HG03565 (cell line): ENCODE measurements around the gene SPATC1L.
"Not testable (repeated sequence)": the region's sequence is repeated elsewhere in the genome, so short reads cannot be mapped to it uniquely, and the experiment has no call there.

Experiments used
- ATAC-seq: cut with Tn5 transposase; IDR thresholded peaks from one replicate; pipeline ENCODE4 v1.9.1; 2021; ENCODE audit warnings: mild to moderate bottlenecking, moderate library complexity; ENCODE audit not compliant: unreplicated experiment

SPATC1L gene

GRCh38 chr21:46184625-46185555, 631 bp upstream of the SPATC1L start:
- no peak for ATAC-seq

- ATAC-seq, result not testable (repeated sequence)
Measured at GRCh38 chr21:46183337-46183909, 836 bp downstream of the SPATC1L start.

- ATAC-seq, result no peak
Measured at GRCh38 chr21:46182548-46183336, 1.5 kb downstream of the SPATC1L start.

GRCh38 chr21:46181953-46182547, 2.2 kb downstream of the SPATC1L start:
- no peak for ATAC-seq

- no peak for ATAC-seq
Measured at GRCh38 chr21:46181436-46181835, 2.8 kb downstream of the SPATC1L start.

- ATAC-seq, result no peak
Measured at GRCh38 chr21:46180778-46181391, 3.4 kb downstream of the SPATC1L start.

GRCh38 chr21:46180079-46180722, 4.1 kb downstream of the SPATC1L start:
- ATAC-seq, result no peak

- no peak for ATAC-seq
Measured at GRCh38 chr21:46179708-46180078, 4.6 kb downstream of the SPATC1L start.

GRCh38 chr21:46178961-46179360, 5.3 kb downstream of the SPATC1L start:
- no peak for ATAC-seq

GRCh38 chr21:46176443-46177129, 7.7 kb downstream of the SPATC1L start:
- not testable (repeated sequence) for ATAC-seq

GRCh38 chr21:46173573-46173972, 10.7 kb downstream of the SPATC1L start:
- ATAC-seq, result no peak

GRCh38 chr21:46172863-46173528, 11.3 kb downstream of the SPATC1L start:
- ATAC-seq, result no peak

- no peak for ATAC-seq
Measured at GRCh38 chr21:46171996-46172862, 12.0 kb downstream of the SPATC1L start.

- ATAC-seq, result no peak
Measured at GRCh38 chr21:46171585-46171984, 12.7 kb downstream of the SPATC1L start.

GRCh38 chr21:46170436-46171193, 13.6 kb downstream of the SPATC1L start:
- not testable (repeated sequence) for ATAC-seq

- no peak for ATAC-seq
Measured at GRCh38 chr21:46168659-46169386, 15.4 kb downstream of the SPATC1L start.

- no peak for ATAC-seq
Measured at GRCh38 chr21:46168238-46168637, 16.0 kb downstream of the SPATC1L start.
